HAP-1 (cell line): Measurements from ENCODE around the gene MMP25.

Experiments used
- DNase-seq, 2 experiments: peaks; one replicate each; pipeline ENCODE4 v3.0.0-alpha.2; 2016 to 2020; ENCODE audit warnings: low spot score in 2 of 2
- H3K27me3 ChIP-seq: fragments of 250-450 bp; sonication (Bioruptor Pico); 2 replicates; pipeline ENCODE4 v1.5.1; 2020; ENCODE audit warnings: low read depth, mild to moderate bottlenecking, moderate library complexity
- H3K36me3 ChIP-seq: fragments of 250-450 bp; sonication (Bioruptor Pico); replicated peaks from 2 replicates; pipeline ENCODE4 v1.5.1; 2020; ENCODE audit warnings: mild to moderate bottlenecking
- H3K4me1 ChIP-seq: fragments of 250-450 bp; sonication (Bioruptor Pico); 2 replicates; pipeline ENCODE4 v1.5.1; 2020; ENCODE audit warnings: mild to moderate bottlenecking
- H3K4me3 ChIP-seq: fragments of 250-450 bp; sonication (Bioruptor Pico); 2 replicates; pipeline ENCODE4 v1.5.1; 2020; ENCODE audit warnings: mild to moderate bottlenecking, moderate library complexity
- H3K9me3 ChIP-seq: fragments of 250-450 bp; sonication (Bioruptor Pico); 2 replicates; pipeline ENCODE4 v1.5.1; 2020; ENCODE audit warnings: mild to moderate bottlenecking, moderate library complexity
- in situ Hi-C: fragments of 300-500 bp; cut with MboI; formaldehyde crosslinking; loops from 3 replicates; pipeline ENCODE4 v1.14.3; 2020; ENCODE audit warnings: low sequenced_read_pairs, inconsistent platforms, mixed read lengths

MMP25 gene

GRCh38 chr16:3045758-3046640 lies at the start of gene MMP25:
MMP25 (plus strand) TSS chr16:3046561; CDS start chr16:3046918, 357 bp downstream.
- peak in 1 of 2 experiments; percentile 47 for DNase-seq
- Histone ChIP-seq H3K36me3 (no peaks in the 10 kb centered on the region), H3K27me3 (peaks cover 4% of the 10 kb centered on the region; the same call in 1 of the 2 replicates), H3K9me3 (no peaks in the 10 kb centered on the region), H3K4me1 (peaks cover 2% of the 10 kb centered on the region; the same call in 1 of the 2 replicates), H3K4me3 (peak within 1 kb of the TSS; percentile 48)
- in situ Hi-C loops: no loop called here

- in situ Hi-C loops: no loop called here
- H3K9me3 ChIP-seq: no peaks in the 10 kb centered on the region
Observed at GRCh38 chr16:2999929-3000328, 46.4 kb upstream of the MMP25 start.

DNA sequence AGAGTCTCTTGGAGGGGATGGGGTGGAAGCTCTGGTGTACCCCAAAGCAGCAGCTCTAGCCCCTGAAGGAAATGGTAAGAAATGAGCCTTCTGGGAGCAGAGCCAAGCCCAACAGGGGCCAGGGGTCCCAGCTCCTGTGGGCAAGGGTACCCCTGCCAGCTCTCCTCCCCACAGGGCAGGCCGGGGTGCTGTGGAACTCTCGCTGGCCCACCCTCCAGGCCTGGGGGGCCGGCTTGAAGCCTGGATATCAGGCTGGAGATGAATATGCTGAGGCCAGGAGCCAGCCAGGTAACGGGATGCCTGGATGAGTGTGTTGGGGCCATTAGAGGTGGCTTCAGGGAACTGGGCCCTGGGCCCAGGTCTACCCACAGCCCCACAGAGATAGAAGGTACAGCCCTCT lies 45.8 kb upstream of the MMP25 start:
- Histone ChIP-seq H3K27me3 (peaks cover 3% of the 10 kb centered on the region; the same call in 1 of the 2 replicates), H3K9me3 (no peaks in the 10 kb centered on the region), H3K4me1 (peaks cover 4% of the 10 kb centered on the region), H3K36me3 (no peaks in the 10 kb centered on the region), H3K4me3 (no peak overlapping the region)
- in situ Hi-C loops: no loop called here
- DNase-seq: no peak

More at GRCh38 chr16:2999929-3000328, 46.4 kb upstream of the MMP25 start:
- H3K27me3 ChIP-seq: peaks cover 3% of the 10 kb centered on the region; the same call in 1 of the 2 replicates
- H3K4me3 ChIP-seq: no peak overlapping the region
- no peaks in the 10 kb centered on the region for H3K36me3 ChIP-seq
- no peak for DNase-seq
- peaks cover 2% of the 10 kb centered on the region for H3K4me1 ChIP-seq

DNA sequence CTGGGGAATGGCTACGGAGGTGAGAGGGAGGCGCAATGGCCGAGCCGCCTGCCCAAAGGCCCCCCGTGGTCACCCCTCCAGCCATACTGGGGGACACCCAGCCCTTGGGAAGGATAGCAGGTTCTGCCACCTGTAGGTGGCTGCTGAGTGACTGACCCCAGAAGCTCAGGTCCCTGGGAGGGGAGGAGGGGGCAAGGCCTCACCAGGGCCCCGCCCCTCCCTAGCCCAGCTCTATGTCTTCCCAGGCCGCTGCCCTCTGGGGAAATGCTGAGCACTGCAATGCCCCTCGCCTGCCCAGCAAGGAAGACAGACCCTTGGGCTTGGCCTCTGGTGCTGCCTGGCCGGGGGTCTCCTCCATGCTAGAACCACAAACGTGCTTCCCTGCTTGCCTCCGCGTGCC lies 45.0 kb upstream of the MMP25 start:
- no peaks in the 10 kb centered on the region for H3K36me3 ChIP-seq
- H3K4me1 ChIP-seq: peaks cover 4% of the 10 kb centered on the region
- no peak for DNase-seq
- peaks cover 3% of the 10 kb centered on the region; the same call in 1 of the 2 replicates for H3K27me3 ChIP-seq
- no peak overlapping the region for H3K4me3 ChIP-seq
- no peaks in the 10 kb centered on the region for H3K9me3 ChIP-seq
- in situ Hi-C loops: no loop called here

GRCh38 chr16:3003582-3004270 lies 42.6 kb upstream of the MMP25 start:
- DNase-seq: peak; percentile 97 to 98
- Histone ChIP-seq H3K27me3 (no peaks in the 10 kb centered on the region), H3K4me1 (peaks cover 18% of the 10 kb centered on the region), H3K4me3 (peak overlapping the region; percentile 12), H3K36me3 (no peaks in the 10 kb centered on the region), H3K9me3 (no peaks in the 10 kb centered on the region)
- in situ Hi-C loops: no loop called here

GRCh38 chr16:3004319-3004718 lies 42.0 kb upstream of the MMP25 start:
- DNase-seq: peak in 1 of 2 experiments; percentile 39
- peaks cover 19% of the 10 kb centered on the region for H3K4me1 ChIP-seq
- H3K9me3 ChIP-seq: no peaks in the 10 kb centered on the region
- in situ Hi-C loops: no loop called here
- H3K4me3 ChIP-seq: no peak overlapping the region
- no peaks in the 10 kb centered on the region for H3K27me3 ChIP-seq
- no peaks in the 10 kb centered on the region for H3K36me3 ChIP-seq

GRCh38 chr16:3004781-3005284 lies 41.5 kb upstream of the MMP25 start:
- in situ Hi-C loops: no loop called here
- Histone ChIP-seq H3K9me3 (no peaks in the 10 kb centered on the region), H3K4me1 (peaks cover 19% of the 10 kb centered on the region), H3K4me3 (peak overlapping the region; percentile 37), H3K36me3 (no peaks in the 10 kb centered on the region), H3K27me3 (no peaks in the 10 kb centered on the region)
- peak in 1 of 2 experiments; percentile 51 for DNase-seq

DNA sequence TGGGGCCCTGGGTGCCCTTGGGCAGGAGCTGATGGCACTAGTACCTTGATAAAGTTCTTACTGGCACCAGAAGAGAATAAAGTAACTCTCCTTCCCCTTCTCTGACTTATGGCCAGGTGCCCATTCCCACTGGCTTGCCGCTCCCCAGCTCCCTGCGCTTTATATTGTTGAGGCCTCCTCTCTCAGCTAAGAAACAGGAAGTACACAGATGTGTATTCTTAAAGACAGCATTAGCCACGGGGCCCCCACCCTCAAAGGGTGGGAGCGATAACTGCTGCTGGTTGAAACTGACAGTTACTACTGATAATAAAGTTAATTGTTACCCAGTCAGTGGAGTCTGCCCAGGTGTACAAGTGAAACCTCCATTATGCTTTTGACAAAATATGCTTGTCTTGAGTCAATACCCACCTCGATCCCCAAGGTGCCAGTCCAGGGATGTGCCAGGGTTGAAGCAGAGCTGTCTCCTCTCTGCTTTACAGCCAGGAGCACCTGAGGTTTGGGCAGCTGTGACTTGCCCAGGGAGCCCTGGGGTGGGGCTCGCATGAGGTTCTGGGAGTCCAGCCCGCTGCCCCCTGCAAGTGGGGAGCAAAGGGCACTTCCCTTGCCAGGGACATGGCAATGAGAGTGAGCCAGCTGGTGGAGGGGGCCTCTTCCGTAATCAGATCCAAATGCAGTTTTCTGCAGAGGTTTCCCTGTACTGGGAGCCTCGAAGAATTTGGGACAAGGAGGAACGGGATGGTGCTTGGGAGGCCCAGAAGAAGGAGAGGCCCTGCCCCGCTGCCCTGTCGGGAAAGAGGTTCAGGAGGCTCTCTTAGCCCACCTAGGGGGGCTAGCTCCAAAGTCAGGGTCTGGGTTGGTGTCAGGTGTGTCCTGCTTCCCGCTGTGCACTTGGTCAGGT lies 39.1 kb upstream of the MMP25 start:
- H3K4me3 ChIP-seq: no peak overlapping the region
- no peak for DNase-seq

DNA sequence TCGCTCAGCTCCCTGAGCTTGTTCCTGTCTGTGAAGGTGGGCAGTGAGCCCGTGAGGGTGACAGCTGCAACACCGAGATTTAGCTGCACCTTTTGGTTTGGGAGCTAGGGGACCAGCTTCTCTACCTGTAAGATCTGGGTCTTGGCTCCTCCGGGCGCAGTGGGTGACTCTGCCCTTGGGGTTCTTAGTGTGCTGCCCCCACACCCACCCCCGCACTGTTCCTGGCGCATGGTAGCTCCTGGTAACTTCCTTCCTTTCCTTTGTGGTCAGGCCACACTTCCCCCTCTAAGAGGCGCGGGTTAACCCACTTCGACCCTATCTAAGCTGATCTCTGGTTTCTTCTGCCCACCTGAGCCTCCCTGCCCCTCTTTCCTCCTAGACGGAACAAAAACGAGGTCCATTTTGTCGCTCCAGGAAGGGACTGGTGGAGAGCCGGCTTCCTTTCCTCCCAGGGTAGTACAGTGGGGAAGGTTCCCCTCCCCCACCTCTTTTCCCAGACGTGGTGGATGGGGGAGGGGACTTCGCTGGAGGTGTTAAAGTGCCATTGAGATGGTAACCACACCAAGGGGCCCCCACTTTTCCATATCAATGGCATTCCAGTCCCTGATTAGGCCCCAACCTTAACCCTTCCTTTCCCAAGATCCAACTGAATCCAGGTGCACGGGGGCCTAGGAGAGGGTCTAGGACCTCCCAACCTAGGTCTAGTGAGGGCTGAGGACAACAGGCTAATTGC lies 38.2 kb upstream of the MMP25 start:
- Histone ChIP-seq H3K4me3 (no peak overlapping the region), H3K9me3 (no peaks in the 10 kb centered on the region), H3K4me1 (peaks cover 19% of the 10 kb centered on the region), H3K27me3 (no peaks in the 10 kb centered on the region), H3K36me3 (no peaks in the 10 kb centered on the region)
- in situ Hi-C loops: no loop called here
- DNase-seq: peak; percentile 62 to 74

More for the DNA sequence above, 39.1 kb upstream of the MMP25 start:
- H3K36me3 ChIP-seq: no peaks in the 10 kb centered on the region
- in situ Hi-C loops: no loop called here
- no peaks in the 10 kb centered on the region for H3K27me3 ChIP-seq
- no peaks in the 10 kb centered on the region for H3K9me3 ChIP-seq
- peaks cover 19% of the 10 kb centered on the region for H3K4me1 ChIP-seq

DNA sequence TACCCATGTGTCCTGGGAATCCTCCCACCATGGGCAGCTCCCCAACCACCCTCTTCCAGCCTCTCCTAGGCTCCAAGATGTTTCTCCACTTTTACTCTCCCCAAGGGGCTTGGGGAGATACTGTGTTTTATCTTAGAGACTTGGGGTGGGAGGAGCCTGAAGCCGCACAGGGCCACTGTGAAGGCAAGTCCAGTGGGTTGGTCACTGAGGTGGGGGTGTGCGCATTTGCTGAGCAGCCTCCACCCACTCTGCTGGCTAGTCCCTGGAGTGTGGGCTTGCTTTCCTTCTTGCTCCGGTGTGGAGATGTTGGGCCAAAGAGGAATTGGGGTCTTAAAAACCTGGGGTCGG lies 37.7 kb upstream of the MMP25 start:
- H3K27me3 ChIP-seq: no peaks in the 10 kb centered on the region

GRCh38 chr16:3009568-3010390 lies 36.6 kb upstream of the MMP25 start:
- no peaks in the 10 kb centered on the region for H3K27me3 ChIP-seq
- no peak overlapping the region for H3K4me3 ChIP-seq
- peaks cover 19% of the 10 kb centered on the region for H3K4me1 ChIP-seq
- H3K9me3 ChIP-seq: no peaks in the 10 kb centered on the region
- no peaks in the 10 kb centered on the region for H3K36me3 ChIP-seq
- in situ Hi-C loops: no loop called here
- no peak for DNase-seq

More for the DNA sequence above, 37.7 kb upstream of the MMP25 start:
- H3K36me3 ChIP-seq: no peaks in the 10 kb centered on the region
- H3K4me1 ChIP-seq: peaks cover 19% of the 10 kb centered on the region
- in situ Hi-C loops: no loop called here
- no peaks in the 10 kb centered on the region for H3K9me3 ChIP-seq
- no peak overlapping the region for H3K4me3 ChIP-seq
- DNase-seq: no peak

- no peaks in the 10 kb centered on the region for H3K27me3 ChIP-seq
- H3K9me3 ChIP-seq: no peaks in the 10 kb centered on the region
- H3K4me3 ChIP-seq: no peak overlapping the region
- no peaks in the 10 kb centered on the region for H3K36me3 ChIP-seq
- peaks cover 15% of the 10 kb centered on the region for H3K4me1 ChIP-seq
- no peak for DNase-seq
- in situ Hi-C loops: no loop called here
Observed at GRCh38 chr16:3010510-3010909, 35.9 kb upstream of the MMP25 start.
